ENCODE results near the gene ORAI3. TPM values are rescaled to one million over a fixed set of nuclear protein-coding genes. Genes with fewer than 3 reads are reported as not detected.

ORAI3 gene
- polyA plus RNA-seq, 4 donors: 18.7 to 22.5 (median 20.3) TPM

Other genes with a start within 250 kb of the ORAI3 start
- gene SRCAP, start 249.9 kb upstream of the ORAI3 start, polyA plus RNA-seq (ENCODE audit: insufficient read length in 4 of 4): 10 to 100 TPM; 23.0 to 62.5 (median 37.3) TPM
- 10 to 100 TPM; 22.9 to 44.4 (median 33.9) TPM for gene PHKG2, start 200.6 kb upstream of the ORAI3 start, polyA plus RNA-seq (ENCODE audit: insufficient read length in 4 of 4)
- 10 to 100 TPM in 2 of 4 donors, 1 to 10 TPM in 2; 7.8 to 12.1 (median 10.2) TPM for gene CFAP119, start 187.0 kb upstream of the ORAI3 start, polyA plus RNA-seq (ENCODE audit: insufficient read length in 4 of 4)
- gene RNF40, start 186.7 kb upstream of the ORAI3 start, polyA plus RNA-seq (ENCODE audit: insufficient read length in 4 of 4): 100 to 1,000 TPM; 112 to 130 (median 120) TPM
- gene ZNF629, start 161.9 kb upstream of the ORAI3 start, polyA plus RNA-seq (ENCODE audit: insufficient read length in 4 of 4): 10 to 100 TPM; 25.7 to 29.5 (median 27.2) TPM
- 10 to 100 TPM; 38.4 to 57.2 (median 44.5) TPM for gene BCL7C, start 55.0 kb upstream of the ORAI3 start, polyA plus RNA-seq (ENCODE audit: insufficient read length in 4 of 4)
- 1 to 10 TPM; 6.2 to 9.8 (median 7.7) TPM for gene CTF1, start 52.5 kb upstream of the ORAI3 start, polyA plus RNA-seq (ENCODE audit: insufficient read length in 4 of 4)
- gene FBXL19, start 25.5 kb upstream of the ORAI3 start, polyA plus RNA-seq (ENCODE audit: insufficient read length in 4 of 4): 10 to 100 TPM; 16.3 to 38.8 (median 27.4) TPM
- gene SETD1A, start 8.7 kb downstream of the ORAI3 start, polyA plus RNA-seq (ENCODE audit: insufficient read length in 4 of 4): 10 to 100 TPM; 15.3 to 23.3 (median 18.6) TPM
- 10 to 100 TPM in 2 of 4 donors, 1 to 10 TPM in 2; 7.2 to 12.0 (median 9.4) TPM for gene HSD3B7, start 36.1 kb downstream of the ORAI3 start, polyA plus RNA-seq (ENCODE audit: insufficient read length in 4 of 4)
- 1 to 10 TPM in 3 of 4 donors, under 1 TPM in 1; 0.73 to 3.0 (median 1.8) TPM for gene STX1B, start 61.6 kb downstream of the ORAI3 start, polyA plus RNA-seq (ENCODE audit: insufficient read length in 4 of 4)
- gene STX4, start 84.5 kb downstream of the ORAI3 start, polyA plus RNA-seq (ENCODE audit: insufficient read length in 4 of 4): 10 to 100 TPM; 35.6 to 44.6 (median 41.2) TPM
- 1 to 10 TPM; 4.1 to 7.2 (median 6.5) TPM for gene ZNF668, start 125.2 kb downstream of the ORAI3 start, polyA plus RNA-seq (ENCODE audit: insufficient read length in 4 of 4)
- gene ZNF646, start 125.4 kb downstream of the ORAI3 start, polyA plus RNA-seq (ENCODE audit: insufficient read length in 4 of 4): 10 to 100 TPM; 11.0 to 19.1 (median 12.5) TPM
- 1 to 10 TPM in 3 of 4 donors, under 1 TPM in 1; 0.48 to 2.1 (median 1.3) TPM for gene PRSS53, start 139.9 kb downstream of the ORAI3 start, polyA plus RNA-seq (ENCODE audit: insufficient read length in 4 of 4)
- 10 to 100 TPM; 68.3 to 92.8 (median 73.0) TPM for gene VKORC1, start 145.7 kb downstream of the ORAI3 start, polyA plus RNA-seq (ENCODE audit: insufficient read length in 4 of 4)
- 10 to 100 TPM; 34.5 to 48.8 (median 41.0) TPM for gene BCKDK, start 159.3 kb downstream of the ORAI3 start, polyA plus RNA-seq (ENCODE audit: insufficient read length in 4 of 4)
- gene KAT8, start 168.6 kb downstream of the ORAI3 start, polyA plus RNA-seq (ENCODE audit: insufficient read length in 4 of 4): 10 to 100 TPM; 56.6 to 86.1 (median 70.4) TPM
- gene PRSS8, start 186.7 kb downstream of the ORAI3 start, polyA plus RNA-seq (ENCODE audit: insufficient read length in 4 of 4): 10 to 100 TPM; 53.9 to 77.2 (median 67.5) TPM
- gene PRSS36, start 201.0 kb downstream of the ORAI3 start, polyA plus RNA-seq (ENCODE audit: insufficient read length in 4 of 4): 1 to 10 TPM in 3 of 4 donors, under 1 TPM in 1; 0.92 to 1.7 (median 1.3) TPM
- gene FUS, start 231.1 kb downstream of the ORAI3 start, polyA plus RNA-seq (ENCODE audit: insufficient read length in 4 of 4): 100 to 1,000 TPM; 571 to 934 (median 698) TPM